Measurements from ENCODE around the gene KIF21A. TPM values are rescaled to one million over a fixed set of nuclear protein-coding genes. Genes with fewer than 3 reads are reported as not detected.

KIF21A gene
- total and polyA plus RNA-seq, 2 donors (not counting 3 experiments of a cell fraction or from before 2014, with no cell fraction given), result 1.8 to 10.1 TPM

DNA sequence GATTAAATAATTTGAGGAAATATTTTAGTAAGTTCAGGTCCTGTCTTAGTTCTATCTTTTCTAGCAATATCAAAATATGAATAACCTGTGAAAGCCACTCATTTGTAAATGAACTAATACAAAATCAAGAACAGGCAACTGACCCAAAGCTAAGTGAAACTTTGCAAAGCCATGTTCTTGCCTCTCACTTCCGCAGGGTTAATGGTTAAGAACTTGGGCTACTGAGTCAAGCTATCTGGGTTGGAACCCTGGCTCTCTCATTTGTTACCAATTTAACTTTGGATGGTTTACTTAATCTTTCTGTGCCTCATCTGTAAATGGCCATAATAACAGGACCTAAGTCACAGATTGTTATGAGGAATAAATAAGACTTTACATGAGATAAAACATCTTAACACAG is 2.8 kb downstream of the KIF21A start:
- BruUV-seq (replicated peaks), result no TSS peak
- no peak overlapping the region for H2AFZ ChIP-seq (ENCODE audit: low read depth, low read length)
- intact Hi-C loops (cut with micrococcal nuclease), result loop anchor here (5.0 kb wide), 3 partner anchors 63 to 533 kb away; partner anchors contain the start of genes ABCD2 and CPNE8
- peaks cover 12% of the 10 kb centered on the region for H3K4me1 ChIP-seq (ENCODE audit: control insufficient read depth, extremely low read depth, insufficient read depth, low read length)
- POLR2A ChIA-PET, result no interaction called here
- no peaks in the 10 kb centered on the region for H3K9me3 ChIP-seq (replicated peaks; ENCODE audit: control insufficient read depth, insufficient read depth, low read length)
- no peak overlapping the region for H3K4me3 ChIP-seq (replicated peaks in 1 of 3; ENCODE audit: insufficient read depth in 1 of 3, low read depth in 1 of 3, low read length in 3 of 3)
- H3K27me3 ChIP-seq (ENCODE audit: control insufficient read depth in 2 of 2, insufficient read depth in 2 of 2, low read length in 2 of 2), result no peaks in the 10 kb centered on the region
- dilution Hi-C loops (cut with MboI; ENCODE audit: extremely low pct_ligation_motif_present, low sequenced_read_pairs), result no loop called here
- no peak for DNase-seq (ENCODE audit: low read depth, low spot score)
- H3K9ac ChIP-seq (replicated peaks; ENCODE audit: extremely low read depth, insufficient read depth, low read length), result no peak overlapping the region
- TF ChIP-seq JUN (IDR thresholded peaks at IDR 0.05; ENCODE audit: borderline replicate concordance, insufficient read depth, insufficient read length, low read depth) (no peak), POLR2A (IDR thresholded peaks at IDR 0.05; ENCODE audit: low read depth, low read length) (no peak), MYC (IDR thresholded peaks at IDR 0.05; ENCODE audit: low read depth, low read length) (no peak), POLR2AphosphoS5 (IDR thresholded peaks at IDR 0.05; ENCODE audit: insufficient read depth, low read depth, low read length) (no peak), EZH2 (IDR thresholded peaks at IDR 0.05; ENCODE audit: borderline replicate concordance, low read depth, low read length, severe bottlenecking) (no peak)
- TF ChIP-seq, protein P1, sequence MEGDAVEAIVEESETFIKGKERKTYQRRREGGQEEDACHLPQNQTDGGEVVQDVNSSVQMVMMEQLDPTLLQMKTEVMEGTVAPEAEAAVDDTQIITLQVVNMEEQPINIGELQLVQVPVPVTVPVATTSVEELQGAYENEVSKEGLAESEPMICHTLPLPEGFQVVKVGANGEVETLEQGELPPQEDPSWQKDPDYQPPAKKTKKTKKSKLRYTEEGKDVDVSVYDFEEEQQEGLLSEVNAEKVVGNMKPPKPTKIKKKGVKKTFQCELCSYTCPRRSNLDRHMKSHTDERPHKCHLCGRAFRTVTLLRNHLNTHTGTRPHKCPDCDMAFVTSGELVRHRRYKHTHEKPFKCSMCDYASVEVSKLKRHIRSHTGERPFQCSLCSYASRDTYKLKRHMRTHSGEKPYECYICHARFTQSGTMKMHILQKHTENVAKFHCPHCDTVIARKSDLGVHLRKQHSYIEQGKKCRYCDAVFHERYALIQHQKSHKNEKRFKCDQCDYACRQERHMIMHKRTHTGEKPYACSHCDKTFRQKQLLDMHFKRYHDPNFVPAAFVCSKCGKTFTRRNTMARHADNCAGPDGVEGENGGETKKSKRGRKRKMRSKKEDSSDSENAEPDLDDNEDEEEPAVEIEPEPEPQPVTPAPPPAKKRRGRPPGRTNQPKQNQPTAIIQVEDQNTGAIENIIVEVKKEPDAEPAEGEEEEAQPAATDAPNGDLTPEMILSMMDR (IDR thresholded peaks at IDR 0.05; ENCODE audit: extremely low read depth in 1 of 2, insufficient read depth in 1 of 2, low read depth in 1 of 2, low read length in 2 of 2), result no peak
- H3K9me1 ChIP-seq (replicated peaks; ENCODE audit: control insufficient read depth, extremely low read depth, insufficient read depth, low read length), result no peaks in the 10 kb centered on the region
- CTCF ChIA-PET, result no interaction called here
- no peak overlapping the region for H3K4me2 ChIP-seq (ENCODE audit: insufficient read depth, low read length)
- no peak for FAIRE-seq
- H3K36me3 ChIP-seq (ENCODE audit: control insufficient read depth in 2 of 2, extremely low read depth in 1 of 2, insufficient read depth in 2 of 2, low read length in 2 of 2), result no peaks in the 10 kb centered on the region
- H3K79me2 ChIP-seq (ENCODE audit: control insufficient read depth, insufficient read depth, low read length), result peaks cover 9% of the 10 kb centered on the region
- H4K20me1 ChIP-seq (replicated peaks; ENCODE audit: control insufficient read depth, extremely low read depth, insufficient read depth, low read length), result no peaks in the 10 kb centered on the region
- no peak overlapping the region for H3K27ac ChIP-seq (ENCODE audit: insufficient read depth, low read depth, low read length)

DNA sequence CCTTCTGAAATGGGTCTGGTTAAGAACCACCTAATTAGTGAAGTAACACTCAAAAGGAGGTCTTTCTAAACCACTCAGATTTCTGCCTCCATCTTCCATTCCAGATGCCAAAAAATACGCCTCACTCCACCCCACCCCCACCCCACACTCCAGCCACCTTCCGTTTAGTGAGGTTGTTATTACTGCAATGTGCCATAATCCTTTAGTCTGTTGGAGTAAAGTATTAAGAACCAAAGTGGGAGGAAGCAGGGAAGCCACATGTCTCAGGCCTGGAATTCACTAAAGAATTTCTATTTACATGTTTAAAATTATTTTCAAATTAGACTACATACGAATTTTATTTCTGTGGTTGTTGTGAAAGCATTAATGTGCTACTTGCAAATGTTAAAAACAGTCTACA is 7.4 kb downstream of the KIF21A start:
- no peaks in the 10 kb centered on the region for H3K9me3 ChIP-seq (replicated peaks; ENCODE audit: control insufficient read depth, insufficient read depth, low read length)
- no peak for FAIRE-seq
- TF ChIP-seq GATA2 (IDR thresholded peaks at IDR 0.05; ENCODE audit: insufficient read depth, insufficient read length, low read depth, low read length), result no peak
- no peak for TF ChIP-seq EZH2 (IDR thresholded peaks at IDR 0.05; ENCODE audit: borderline replicate concordance, low read depth, low read length, severe bottlenecking)
- H3K4me2 ChIP-seq (ENCODE audit: insufficient read depth, low read length), result no peak overlapping the region
- dilution Hi-C loops (cut with MboI; ENCODE audit: extremely low pct_ligation_motif_present, low sequenced_read_pairs) (no loop called here), intact Hi-C loops (cut with micrococcal nuclease) (no loop called here)
- H2AFZ ChIP-seq (ENCODE audit: low read depth, low read length), result no peak overlapping the region
- no peak overlapping the region for H3K4me3 ChIP-seq (replicated peaks in 1 of 3; ENCODE audit: insufficient read depth in 1 of 3, low read depth in 1 of 3, low read length in 3 of 3)
- H3K27ac ChIP-seq (ENCODE audit: insufficient read depth, low read depth, low read length), result no peak overlapping the region
- H4K20me1 ChIP-seq (replicated peaks; ENCODE audit: control insufficient read depth, extremely low read depth, insufficient read depth, low read length), result no peaks in the 10 kb centered on the region
- no peaks in the 10 kb centered on the region for H3K9me1 ChIP-seq (replicated peaks; ENCODE audit: control insufficient read depth, extremely low read depth, insufficient read depth, low read length)
- H3K36me3 ChIP-seq (ENCODE audit: control insufficient read depth in 2 of 2, extremely low read depth in 1 of 2, insufficient read depth in 2 of 2, low read length in 2 of 2), result no peaks in the 10 kb centered on the region
- ChIA-PET POLR2A (no interaction called here), CTCF (no interaction called here)
- no peaks in the 10 kb centered on the region for H3K4me1 ChIP-seq (ENCODE audit: control insufficient read depth, extremely low read depth, insufficient read depth, low read length)
- no TSS peak for BruUV-seq (replicated peaks)
- no peak for DNase-seq (ENCODE audit: low read depth, low spot score)
- no peak overlapping the region for H3K9ac ChIP-seq (replicated peaks; ENCODE audit: extremely low read depth, insufficient read depth, low read length)
- H3K27me3 ChIP-seq (ENCODE audit: control insufficient read depth in 2 of 2, insufficient read depth in 2 of 2, low read length in 2 of 2), result no peaks in the 10 kb centered on the region
- peaks cover 3% of the 10 kb centered on the region for H3K79me2 ChIP-seq (ENCODE audit: control insufficient read depth, insufficient read depth, low read length)

Data from endothelial cell of umbilical vein (primary cell).